ENCODE data around the gene SLC8A1.

Gene SLC8A1

GRCh38 chr2:40421631-40422297 is 30.1 kb downstream of the SLC8A1 start:
- no peak for DNase-seq (ENCODE audit: low read depth in 2 of 2)

DNA sequence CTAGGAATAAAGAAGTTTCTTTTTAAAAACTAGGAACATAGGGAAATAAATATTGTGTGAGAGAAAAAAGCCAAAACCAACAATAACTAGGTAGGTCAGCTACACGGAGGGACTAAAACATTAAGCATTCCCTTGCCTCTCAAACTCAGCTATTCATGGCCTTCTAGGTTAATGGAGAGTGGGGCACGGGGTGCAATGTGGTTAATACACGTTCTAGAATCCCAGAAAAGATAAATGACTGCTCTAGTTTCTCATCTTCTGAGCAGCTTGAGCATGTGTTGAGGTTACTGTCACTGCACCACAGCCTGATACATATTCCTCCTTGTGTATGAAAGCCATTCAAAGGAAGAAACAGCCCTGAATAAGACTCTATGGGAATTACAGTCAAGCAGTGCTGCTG is 31.4 kb downstream of the SLC8A1 start:
- no peak for DNase-seq (ENCODE audit: low read depth in 2 of 2)

GRCh38 chr2:40419364-40419762 is 32.5 kb downstream of the SLC8A1 start:
- no peak for DNase-seq (ENCODE audit: low read depth in 2 of 2)

GRCh38 chr2:40418614-40419363 is 33.1 kb downstream of the SLC8A1 start:
- no peak for DNase-seq (ENCODE audit: low read depth in 2 of 2)

GRCh38 chr2:40416486-40416885 is 35.4 kb downstream of the SLC8A1 start:
- DNase-seq (ENCODE audit: low read depth in 2 of 2): no peak

- DNase-seq (ENCODE audit: low read depth in 2 of 2): no peak
Observed at GRCh38 chr2:40415391-40415790, 36.5 kb downstream of the SLC8A1 start.

DNA sequence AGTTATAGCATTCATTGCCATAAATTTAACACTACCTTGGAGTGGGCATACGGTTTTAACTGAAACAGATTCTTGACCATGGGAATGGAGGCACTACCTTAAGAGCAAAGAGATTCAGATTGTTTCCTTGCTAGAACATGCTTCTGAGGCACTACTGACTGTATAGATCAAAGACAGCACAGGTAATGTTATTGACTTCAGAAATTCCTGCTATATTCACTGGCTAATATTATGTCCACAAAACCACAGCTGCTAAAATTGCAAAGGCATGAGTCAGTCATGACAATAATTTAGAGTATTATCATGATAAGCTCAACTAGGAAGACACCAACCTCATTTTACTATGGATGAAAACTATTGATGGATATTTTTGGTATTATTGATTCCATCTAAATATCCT is 39.4 kb downstream of the SLC8A1 start:
- DNase-seq (ENCODE audit: low read depth in 2 of 2): no peak

DNA sequence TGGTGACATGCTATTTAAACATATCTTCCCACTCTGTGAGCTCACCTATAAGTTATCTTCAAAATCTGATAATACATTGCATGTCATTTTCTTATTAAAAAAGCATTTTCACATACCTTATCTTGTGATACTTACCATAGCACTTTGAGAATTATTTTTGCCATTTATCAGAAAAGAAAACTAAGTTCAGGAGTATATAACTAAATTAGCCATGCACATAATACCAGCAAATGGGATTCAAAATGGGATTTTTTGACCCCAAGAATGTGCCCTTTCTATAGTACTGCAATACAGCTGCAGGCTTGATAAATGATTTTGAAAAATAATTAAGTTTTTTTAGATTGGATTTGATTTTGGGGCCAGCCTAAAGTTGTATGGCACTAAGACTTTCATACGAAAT is 41.2 kb downstream of the SLC8A1 start:
- DNase-seq (ENCODE audit: low read depth in 2 of 2): no peak

DNA sequence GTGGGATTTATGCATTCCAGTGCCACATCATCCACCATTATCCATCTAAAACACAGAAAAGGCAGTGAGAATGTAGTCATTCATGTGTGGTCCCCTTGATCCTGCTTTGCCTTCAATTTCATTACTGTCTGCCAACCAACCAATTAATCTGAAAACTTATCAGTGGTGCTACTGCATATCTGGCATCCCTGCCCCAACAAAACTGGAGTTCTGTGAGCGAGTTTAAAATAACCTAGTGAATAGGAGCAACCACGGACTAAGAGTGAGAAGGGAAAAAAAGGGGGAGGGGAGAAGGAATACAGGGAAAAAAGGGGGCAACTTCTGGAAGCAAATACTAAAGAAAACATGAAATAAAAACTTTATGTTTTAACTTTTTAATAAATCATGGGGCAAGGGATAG is 42.2 kb downstream of the SLC8A1 start:
- no peak for DNase-seq (ENCODE audit: low read depth in 2 of 2)

GRCh38 chr2:40406485-40407289 is 45.2 kb downstream of the SLC8A1 start:
- no peak for DNase-seq (ENCODE audit: low read depth in 2 of 2)

DNA sequence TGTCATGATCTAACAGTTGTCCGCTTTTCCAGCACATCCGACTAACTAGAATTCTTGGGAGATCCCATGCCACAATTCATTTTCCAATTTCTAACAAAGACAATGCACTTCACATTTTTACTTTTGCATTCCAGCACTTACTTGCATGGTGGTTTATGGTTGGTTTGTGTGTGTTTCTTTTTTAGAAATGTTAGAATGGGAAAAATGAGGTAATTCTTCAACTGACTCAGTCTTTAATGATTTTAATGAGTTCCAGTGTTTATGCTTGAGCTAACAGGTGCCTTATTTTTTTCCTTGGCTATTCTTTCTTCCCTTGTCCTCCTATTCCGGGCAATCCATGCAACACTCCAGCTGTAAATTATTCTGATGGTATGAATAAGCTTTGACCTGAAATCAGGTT is 46.4 kb downstream of the SLC8A1 start:
- no peak for DNase-seq (ENCODE audit: low read depth in 2 of 2)

- no peak for DNase-seq (ENCODE audit: low read depth in 2 of 2)
Observed at GRCh38 chr2:40404517-40404916, 47.4 kb downstream of the SLC8A1 start.

- DNase-seq (ENCODE audit: low read depth in 2 of 2): no peak
Observed at GRCh38 chr2:40403233-40403836, 48.6 kb downstream of the SLC8A1 start.

- DNase-seq (ENCODE audit: low read depth in 2 of 2): no peak
Observed at GRCh38 chr2:40401896-40402295, 50.0 kb downstream of the SLC8A1 start.

DNA sequence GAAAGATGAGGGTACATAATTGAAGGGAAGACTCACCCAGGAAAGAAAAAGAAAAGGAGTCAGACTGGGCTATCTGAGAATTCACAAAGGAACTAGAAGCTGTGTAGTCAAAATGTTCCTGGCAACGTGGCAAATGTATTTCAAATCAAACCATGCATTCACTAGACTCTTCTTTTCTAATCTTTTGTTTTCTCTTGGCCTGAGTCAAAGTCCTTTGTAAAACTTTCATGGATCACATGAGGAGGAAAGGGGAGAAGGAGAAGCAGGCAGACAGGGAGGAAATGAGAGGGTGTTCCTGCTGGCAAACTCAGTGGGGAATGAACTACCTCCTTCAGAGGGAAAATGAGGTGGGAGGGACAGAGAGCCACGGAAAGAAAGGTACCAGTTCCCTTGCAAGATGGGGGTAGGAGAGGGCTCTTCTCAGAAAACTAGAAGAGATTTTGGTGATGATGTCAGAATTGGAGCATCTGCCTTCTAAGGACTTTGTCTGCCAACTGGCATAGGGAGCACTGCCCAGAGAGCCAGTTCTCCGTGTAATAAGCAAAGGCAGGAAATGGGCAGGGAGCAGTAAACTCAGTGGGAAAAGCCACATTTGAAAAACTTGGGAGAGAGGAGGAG is 51.4 kb downstream of the SLC8A1 start:
- no peak for DNase-seq (ENCODE audit: low read depth in 2 of 2)

GRCh38 chr2:40397765-40398164 is 54.1 kb downstream of the SLC8A1 start:
- DNase-seq (ENCODE audit: low read depth in 2 of 2): no peak

GRCh38 chr2:40396124-40396523 is 55.8 kb downstream of the SLC8A1 start:
- DNase-seq (ENCODE audit: low read depth in 2 of 2): no peak

DNA sequence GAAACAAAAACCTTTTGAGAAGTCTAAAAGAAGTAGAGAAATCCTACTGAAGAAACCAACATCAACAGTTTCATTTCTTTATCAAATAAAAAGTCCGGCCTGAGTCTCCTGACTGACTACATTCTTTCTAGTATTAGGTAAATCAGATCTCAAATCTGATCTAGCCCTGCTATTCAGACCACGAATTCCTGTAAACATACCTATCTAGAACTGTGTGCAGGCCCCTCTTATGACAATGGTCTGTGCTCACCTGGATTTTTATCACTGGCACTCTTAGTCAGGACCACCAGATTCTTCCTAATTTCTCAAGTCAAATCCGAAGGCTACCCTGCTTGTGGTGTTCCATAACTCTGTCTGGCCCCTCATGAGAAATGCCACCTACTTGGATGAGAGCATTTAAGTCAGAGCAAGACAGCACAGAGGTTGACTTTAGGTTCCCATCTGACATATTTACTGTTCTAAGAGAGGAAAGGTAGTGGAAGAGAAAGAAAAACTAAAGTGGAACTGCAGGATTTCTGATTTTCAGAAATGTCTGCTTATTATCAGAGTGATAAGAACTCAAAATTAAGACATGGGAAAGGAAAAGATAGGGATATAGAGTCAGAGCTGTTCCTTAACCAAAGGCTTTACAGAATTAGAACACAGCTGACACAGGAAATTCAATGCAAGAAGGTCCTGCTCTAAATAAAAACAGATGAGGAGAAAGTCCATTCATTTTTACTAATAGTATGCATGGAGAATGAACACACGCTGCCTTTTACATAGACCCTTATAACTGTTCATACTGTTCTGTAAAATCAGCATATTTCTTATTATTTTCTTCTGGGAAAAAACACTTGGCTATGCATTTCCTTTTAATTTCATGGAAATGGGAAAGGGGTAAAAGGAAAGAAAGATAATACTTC is 56.5 kb downstream of the SLC8A1 start:
- no peak for DNase-seq (ENCODE audit: low read depth in 2 of 2)

DNA sequence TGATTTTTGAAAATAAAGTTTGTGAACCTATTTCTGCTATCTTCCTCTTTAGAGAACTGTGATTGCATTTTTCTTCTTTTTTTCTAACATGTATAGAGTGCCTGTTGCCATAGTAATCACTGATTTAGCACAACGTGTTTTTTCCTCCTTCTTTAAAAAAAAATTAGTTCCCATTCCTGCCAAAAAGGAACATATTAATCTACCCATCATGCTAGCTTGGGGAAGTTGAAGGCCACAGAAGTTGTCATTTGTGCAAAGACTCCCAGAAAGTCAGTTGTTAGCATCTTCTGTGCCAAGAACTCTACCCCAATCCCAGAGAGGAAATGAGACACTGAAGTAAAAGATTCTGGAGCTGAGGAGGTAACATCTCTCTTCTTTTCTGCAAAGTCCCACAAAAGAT is 57.3 kb downstream of the SLC8A1 start:
- DNase-seq (ENCODE audit: low read depth in 2 of 2): no peak

- no peak for DNase-seq (ENCODE audit: low read depth in 2 of 2)
Observed at GRCh38 chr2:40394031-40394430, 57.9 kb downstream of the SLC8A1 start.

- DNase-seq (ENCODE audit: low read depth in 2 of 2): no peak
Observed at GRCh38 chr2:40388161-40388560, 63.7 kb downstream of the SLC8A1 start.

Data from stimulated activated CD4-positive, alpha-beta T cell treated with anti-CD3 and anti-CD28 coated beads, Interleukin-15, amount 100 ng/mL, for 48 hours (primary cell).